IMR-90 (cell line): ENCODE measurements around the gene GLT1D1. TPM values are rescaled to one million over a fixed set of nuclear protein-coding genes. Genes with fewer than 3 reads are reported as not detected.

Experiments used
- ATAC-seq: fragments of 200-7000 bp; cut with Tn5 transposase; 2 replicates; pipeline ENCODE4 v1.9.1; 2020; ENCODE audit warnings: low read depth, mild to moderate bottlenecking, moderate library complexity
- BruUV-seq: library from RNA; stranded (reverse); fragments of 400-500 nt; replicated peaks from 2 replicates; lab custom pipeline; 2021; lab: Mats Ljungman, UMichigan
- CTCF ChIA-PET: fragments of 300-600 bp; formaldehyde crosslinking; extraction: SDS; loops from one replicate; lab custom pipeline; 2021; ENCODE audit warnings: antibody characterized with exemption; lab: Yijun Ruan, JAX
- POLR2A ChIA-PET: fragments of 300-600 bp; sonication (Branson Sonifier 250); formaldehyde crosslinking; loops from one replicate; lab custom pipeline; 2022; ENCODE audit warnings: antibody characterized with exemption; ENCODE audit not compliant: unreplicated experiment; lab: Charles Lee
- DNase-seq: peaks from one replicate; pipeline ENCODE4 v3.0.0; 2013
- H2AFZ ChIP-seq: replicated peaks from 2 replicates; pipeline ENCODE3; 2013; ENCODE audit warnings: low read length, mild to moderate bottlenecking; ENCODE audit not compliant: poor library complexity
- H2AK5ac ChIP-seq: 2 replicates; pipeline ENCODE4 v1.6.1; 2013; ENCODE audit warnings: low read depth, low read length, inconsistent platforms
- H2AK9ac ChIP-seq: replicated peaks from 2 replicates; pipeline ENCODE3; 2013; ENCODE audit warnings: mild to moderate bottlenecking, low read depth, low read length, moderate library complexity; ENCODE audit not compliant: poor library complexity
- H2BK120ac ChIP-seq: 2 replicates; pipeline ENCODE4 v1.6.1; 2013; ENCODE audit warnings: low read depth, low read length, inconsistent platforms
- H2BK15ac ChIP-seq: 3 replicates; pipeline ENCODE4 v1.6.1; 2013; ENCODE audit warnings: low read depth, low read length, inconsistent platforms
- H2BK20ac ChIP-seq: 2 replicates; pipeline ENCODE4 v1.6.1; 2013; ENCODE audit warnings: low read depth, mild to moderate bottlenecking, inconsistent platforms, low read length, moderate library complexity
- H2BK5ac ChIP-seq: 2 replicates; pipeline ENCODE4 v1.6.1; 2013; ENCODE audit warnings: mild to moderate bottlenecking, low read depth, low read length, inconsistent platforms; ENCODE audit not compliant: poor library complexity, severe bottlenecking
- H3K14ac ChIP-seq: replicated peaks from 2 replicates; pipeline ENCODE4 v1.6.1; 2013; ENCODE audit warnings: low read depth, low read length, inconsistent platforms
- H3K18ac ChIP-seq: 2 replicates; pipeline ENCODE4 v1.6.1; 2013; ENCODE audit warnings: low read depth, low read length, control low read depth
- H3K23ac ChIP-seq: 2 replicates; pipeline ENCODE4 v1.6.1; 2013; ENCODE audit warnings: low read depth, low read length, inconsistent platforms
- H3K27ac ChIP-seq: 2 replicates; pipeline ENCODE4 v1.5.1; 2013; ENCODE audit warnings: mild to moderate bottlenecking, control low read depth, low read length; ENCODE audit not compliant: insufficient read depth
- H3K27me3 ChIP-seq: 2 replicates; pipeline ENCODE4 v1.6.1; 2013; ENCODE audit warnings: low read length; ENCODE audit not compliant: control insufficient read depth, insufficient read depth
- H3K36me3 ChIP-seq: 2 replicates; pipeline ENCODE4 v1.6.1; 2013; ENCODE audit warnings: low read length, mixed read lengths; ENCODE audit not compliant: control insufficient read depth, insufficient read depth
- H3K4ac ChIP-seq: 2 replicates; pipeline ENCODE4 v1.6.1; 2013; ENCODE audit warnings: low read depth, low read length, inconsistent platforms
- H3K4me1 ChIP-seq: 2 replicates; pipeline ENCODE4 v1.6.1; 2013; ENCODE audit warnings: low read length, mixed read lengths; ENCODE audit not compliant: control insufficient read depth, insufficient read depth
- H3K4me2 ChIP-seq: 2 replicates; pipeline ENCODE4 v1.6.1; 2013; ENCODE audit warnings: low read depth, mild to moderate bottlenecking, control low read depth, low read length, moderate library complexity
- H3K4me3 ChIP-seq: 2 replicates; pipeline ENCODE4 v1.5.1; 2013; ENCODE audit warnings: low read depth, mild to moderate bottlenecking, control low read depth, low read length, moderate library complexity; ENCODE audit not compliant: insufficient read depth
- H3K56ac ChIP-seq: 2 replicates; pipeline ENCODE4 v1.6.1; 2013; ENCODE audit warnings: low read length, inconsistent platforms; ENCODE audit not compliant: insufficient read depth; ENCODE audit errors: extremely low read depth
- H3K79me1 ChIP-seq, 2 experiments: 2 replicates each; pipeline ENCODE4 v1.6.1; 2013; ENCODE audit warnings: low read length in 2 of 2, inconsistent platforms in 1 of 2, low read depth in 1 of 2
- H3K9ac ChIP-seq: 2 replicates; pipeline ENCODE4 v1.6.1; 2013; ENCODE audit warnings: low read depth, low read length, control low read depth
- H3K9me1 ChIP-seq: 2 replicates; pipeline ENCODE4 v1.6.1; 2013; ENCODE audit warnings: low read length, inconsistent platforms; ENCODE audit not compliant: insufficient read depth
- H3K9me3 ChIP-seq: 2 replicates; pipeline ENCODE4 v1.6.1; 2013; ENCODE audit warnings: low read length; ENCODE audit not compliant: control insufficient read depth, insufficient read depth
- H4K20me1 ChIP-seq: 2 replicates; pipeline ENCODE4 v1.6.1; 2013; ENCODE audit warnings: low read length, inconsistent platforms; ENCODE audit not compliant: insufficient read depth
- H4K5ac ChIP-seq: 2 replicates; pipeline ENCODE4 v1.6.1; 2013; ENCODE audit warnings: mild to moderate bottlenecking, low read depth, low read length, control low read depth
- H4K8ac ChIP-seq, 2 experiments: 2 replicates each; pipeline ENCODE4 v1.6.1; 2013; ENCODE audit warnings: low read depth in 2 of 2, low read length in 2 of 2, control low read depth in 1 of 2, inconsistent platforms in 1 of 2
- H4K91ac ChIP-seq: 2 replicates; pipeline ENCODE4 v1.6.1; 2013; ENCODE audit warnings: low read depth, low read length, inconsistent platforms; ENCODE audit not compliant: insufficient read depth
- BHLHE40 ChIP-seq: fragments of 150-350 bp; IDR thresholded peaks from 2 replicates; pipeline ENCODE4 v1.6.1; 2016; ENCODE audit warnings: mild to moderate bottlenecking, low read depth, low read length
- ELK1 ChIP-seq: fragments of 150-350 bp; IDR thresholded peaks from 2 replicates; pipeline ENCODE4 v1.6.1; 2016; ENCODE audit warnings: low read depth, mild to moderate bottlenecking, low read length, moderate library complexity, borderline replicate concordance
- FOS ChIP-seq: fragments of 150-350 bp; IDR thresholded peaks from 2 replicates; pipeline ENCODE4 v1.6.1; 2016; ENCODE audit warnings: low read depth, low read length
- MAFK ChIP-seq: IDR thresholded peaks from 2 replicates; pipeline ENCODE4 v1.6.1; 2012; ENCODE audit warnings: low read depth, low read length, improper control_type of control experiment
- MXI1 ChIP-seq: IDR thresholded peaks from 2 replicates; pipeline ENCODE4 v1.6.1; 2012; ENCODE audit warnings: low read depth, mild to moderate bottlenecking, low read length, moderate library complexity, borderline replicate concordance
- NFE2L2 ChIP-seq: fragments of 150-350 bp; IDR thresholded peaks from 2 replicates; pipeline ENCODE4 v1.6.1; 2016; ENCODE audit warnings: low read depth, mild to moderate bottlenecking, low read length
- POLR2A ChIP-seq: IDR thresholded peaks from 2 replicates; pipeline ENCODE4 v1.6.1; 2012; ENCODE audit warnings: mild to moderate bottlenecking, low read depth, low read length
- RFX5 ChIP-seq: IDR thresholded peaks from 2 replicates; pipeline ENCODE4 v1.8.0; 2012; ENCODE audit warnings: low read depth, mild to moderate bottlenecking, low read length, moderate library complexity
- WGBS, 2 experiments: methylation state at CpG; one replicate each; pipeline versions ENCODE4 v1.1.5 to v1.1.7; 2013; ENCODE audit warnings: missing lambda C conversion rate in 2 of 2; ENCODE audit not compliant: insufficient read length in 1 of 2; ENCODE audit errors: extremely low coverage in 2 of 2; 5-methylcytosine and 5-hydroxymethylcytosine counted together
- dilution Hi-C: fragments of 300-500 bp; cut with HindIII; formaldehyde crosslinking; loops from one replicate; pipeline ENCODE4 v1.14.3; 2018; ENCODE audit warnings: low sequenced_read_pairs; ENCODE audit not compliant: unreplicated experiment
- in situ Hi-C: fragments of 300-500 bp; cut with MboI; formaldehyde crosslinking; loops from 3 replicates; pipeline ENCODE4 v1.14.3; 2019; ENCODE audit warnings: low sequenced_read_pairs, inconsistent platforms, mixed read lengths
- intact Hi-C: fragments of 100-400 bp; cut with micrococcal nuclease; formaldehyde crosslinking; loops from 2 replicates; pipeline ENCODE4 v1.10.0; 2022
- polyA plus RNA-seq, 3 experiments: library from polyadenylated mRNA; depleted of rRNA; stranded (reverse); fragments of >200 nt; gene quantifications; 2 replicates each; pipeline ENCODE4 v1.2.3, GENCODE V29; 2012; ENCODE audit warnings: low replicate concordance in 1 of 3
- total RNA-seq: library from RNA; depleted of rRNA; stranded (reverse); fragments of >200 nt; gene quantifications from 2 replicates; pipeline ENCODE4 v1.2.3, GENCODE V29; 2012

The GLT1D1 gene
- total and polyA plus RNA-seq, 2 of the 4 experiments (the other 2 are of a cell fraction) = not detected

- H3K56ac ChIP-seq = no peak overlapping the region
- no peak overlapping the region for H3K18ac ChIP-seq
- peaks cover 7% of the 10 kb centered on the region for H3K9me1 ChIP-seq
- H3K14ac ChIP-seq = no peak overlapping the region
- H3K4me3 ChIP-seq = no peak overlapping the region
- H4K8ac ChIP-seq = no peak overlapping the region
- H3K4me1 ChIP-seq = peaks cover 6% of the 10 kb centered on the region
- 100% methylated on average over 5 of the region's 25 CpGs; no CpG with 5 or more reads in 1 of the 2 experiments for WGBS, 2 experiments
- ATAC-seq (no peak), DNase-seq (no peak)
- H4K5ac ChIP-seq = no peak overlapping the region
- in situ Hi-C loops = no loop called here
- no peak overlapping the region for H2AK9ac ChIP-seq
- no peaks in the 10 kb centered on the region for H3K27me3 ChIP-seq
- POLR2A ChIA-PET = no interaction called here
- H2BK120ac ChIP-seq = no peak overlapping the region
- H2BK5ac ChIP-seq = no peak overlapping the region
- H4K91ac ChIP-seq = no peak overlapping the region
- TF ChIP-seq MAFK (no peak), ELK1 (no peak), NFE2L2 (no peak), POLR2A (no peak), RFX5 (no peak), FOS (no peak), MXI1 (no peak), BHLHE40 (no peak)
- H4K20me1 ChIP-seq = peaks cover 37% of the 10 kb centered on the region
- no TSS peak for BruUV-seq
- dilution Hi-C loops = no loop called here
- peaks cover 16% of the 10 kb centered on the region for H3K36me3 ChIP-seq
- H3K27ac ChIP-seq = no peak overlapping the region
- CTCF ChIA-PET = no interaction called here
- no peak overlapping the region for H2AFZ ChIP-seq
- H2BK15ac ChIP-seq = no peak overlapping the region
- peaks cover 25 to 67% of the 10 kb centered on the region in 2 experiments for H3K79me1 ChIP-seq
- H2AK5ac ChIP-seq = no peak overlapping the region
- H3K9me3 ChIP-seq = no peaks in the 10 kb centered on the region
- intact Hi-C loops = no loop called here
- no peak overlapping the region for H3K23ac ChIP-seq
- no peak overlapping the region for H3K4ac ChIP-seq
- H3K9ac ChIP-seq = no peak overlapping the region
- no peak overlapping the region for H2BK20ac ChIP-seq
- H3K4me2 ChIP-seq = no peak overlapping the region
These were observed 38.6 kb upstream of the GLT1D1 start for GRCh38 chr12:128814411-128815261.
